H1 (cell line): ENCODE measurements around the gene ATP9B. TPM values are rescaled to one million over a fixed set of nuclear protein-coding genes. Genes with fewer than 3 reads are reported as not detected.

Source experiments
- CTCF ChIA-PET: fragments of 300-600 bp; sonication (Branson Sonifier 250); formaldehyde crosslinking; loops from one replicate; lab custom pipeline; 2021; ENCODE audit not compliant: partially characterized antibody; lab: Charles Lee
- POLR2A ChIA-PET: fragments of 300-600 bp; sonication (Branson Sonifier 250); formaldehyde crosslinking; loops from one replicate; lab custom pipeline; 2021; ENCODE audit warnings: inconsistent platforms; ENCODE audit not compliant: partially characterized antibody; lab: Charles Lee
- DNase-seq, 2 experiments: peaks; one replicate each; pipeline versions ENCODE4 v3.0.0 to v3.0.0-alpha.2; 2010 to 2022; ENCODE audit warnings: low spot score in 2 of 2, low read depth in 1 of 2, mixed read lengths in 1 of 2
- FAIRE-seq: peaks from 2 replicates; lab custom pipeline; 2011; peaks lifted over from hg19 to GRCh38; lab: Jason Lieb, UNC
- H2AFZ ChIP-seq: 2 replicates; pipeline ENCODE4 v1.8.1; 2012; ENCODE audit warnings: low read length, inconsistent platforms
- H2AK5ac ChIP-seq: 2 replicates; pipeline ENCODE4 v1.6.1; 2013; ENCODE audit warnings: low read depth, low read length
- H2BK120ac ChIP-seq: replicated peaks from 2 replicates; pipeline ENCODE3; 2013; ENCODE audit warnings: low read depth, low read length, inconsistent platforms
- H2BK12ac ChIP-seq: 2 replicates; pipeline ENCODE4 v1.6.1; 2013; ENCODE audit warnings: low read depth, low read length
- H2BK15ac ChIP-seq: 2 replicates; pipeline ENCODE4 v1.6.1; 2013; ENCODE audit warnings: low read length
- H2BK20ac ChIP-seq: 2 replicates; pipeline ENCODE4 v1.6.1; 2013; ENCODE audit warnings: low read length
- H2BK5ac ChIP-seq: 2 replicates; pipeline ENCODE4 v1.6.1; 2013; ENCODE audit warnings: low read depth, low read length
- H3K14ac ChIP-seq: 2 replicates; pipeline ENCODE4 v1.6.1; 2013; ENCODE audit warnings: inconsistent platforms; ENCODE audit not compliant: insufficient read length
- H3K18ac ChIP-seq: 2 replicates; pipeline ENCODE4 v1.6.1; 2013; ENCODE audit warnings: low read length; ENCODE audit errors: extremely low read depth
- H3K23ac ChIP-seq: 2 replicates; pipeline ENCODE4 v1.6.1; 2013; ENCODE audit warnings: inconsistent platforms; ENCODE audit not compliant: insufficient read length
- H3K23me2 ChIP-seq: 2 replicates; pipeline ENCODE4 v1.6.1; 2013; ENCODE audit warnings: low read depth, low read length
- H3K27ac ChIP-seq: 2 replicates; pipeline ENCODE4 v1.6.1; 2011; ENCODE audit warnings: low read depth, low read length, inconsistent platforms
- H3K27me3 ChIP-seq, 4 experiments: replicated peaks in 1 of 4; 1 replicate in 1 of 4; 2 replicates in 3 of 4; pipeline versions ENCODE4 v1.6.1 to v1.8.1; 2011 to 2013; ENCODE audit warnings: low read length in 3 of 4, mild to moderate bottlenecking in 3 of 4, inconsistent platforms in 2 of 4, mixed read lengths in 2 of 4, moderate library complexity in 1 of 4; ENCODE audit not compliant: control insufficient read depth in 3 of 4, insufficient read depth in 3 of 4; ENCODE audit errors: extremely low read depth in 1 of 4
- H3K36me3 ChIP-seq, 4 experiments: 2 replicates each; pipeline versions ENCODE4 v1.6.1 to v1.8.1; 2011 to 2013; ENCODE audit warnings: mild to moderate bottlenecking in 4 of 4, low read length in 3 of 4, moderate library complexity in 2 of 4, control low read depth in 1 of 4, inconsistent platforms in 1 of 4; ENCODE audit not compliant: insufficient read depth in 4 of 4, control insufficient read depth in 2 of 4
- H3K4ac ChIP-seq: replicated peaks from 2 replicates; pipeline ENCODE3; 2013; ENCODE audit warnings: low read length, low read depth, mixed read lengths, inconsistent platforms; ENCODE audit not compliant: insufficient read length
- H3K4me1 ChIP-seq, 4 experiments: replicated peaks in 1 of 4; 1 replicate in 1 of 4; 2 replicates in 3 of 4; pipeline versions ENCODE4 v1.6.1 to v1.8.1; 2011 to 2013; ENCODE audit warnings: low read length in 3 of 4, inconsistent platforms in 2 of 4, mixed read lengths in 1 of 4; ENCODE audit not compliant: insufficient read depth in 4 of 4, control insufficient read depth in 3 of 4
- H3K4me2 ChIP-seq, 2 experiments: 2 replicates each; pipeline versions ENCODE4 v1.6.1 to v1.8.1; 2011 to 2013; ENCODE audit warnings: low read depth in 2 of 2, low read length in 2 of 2, control low read depth in 1 of 2, inconsistent platforms in 1 of 2, mild to moderate bottlenecking in 1 of 2; ENCODE audit not compliant: insufficient read depth in 1 of 2
- H3K4me3 ChIP-seq, 4 experiments: fragments of 200-600, 300-600 bp in 1 of 4; sonication (generic), shearing (Covaris generic), sonication (Bioruptor Twin) in 1 of 4; 2 replicates each; pipeline versions ENCODE4 v1.5.1 to v1.8.1; 2011 to 2016; ENCODE audit warnings: low read length in 4 of 4, low read depth in 3 of 4, control low read depth in 2 of 4, inconsistent platforms in 2 of 4, mild to moderate bottlenecking in 2 of 4, mixed read lengths in 1 of 4, moderate library complexity in 1 of 4; ENCODE audit not compliant: insufficient read depth in 2 of 4; ENCODE audit errors: extremely low read depth in 1 of 4
- H3K56ac ChIP-seq: replicated peaks from 2 replicates; pipeline ENCODE3; 2013; ENCODE audit warnings: low read depth, mild to moderate bottlenecking, mixed read lengths, low read length, inconsistent platforms; ENCODE audit not compliant: insufficient read length
- H3K79me1 ChIP-seq: 2 replicates; pipeline ENCODE4 v1.6.1; 2013; ENCODE audit warnings: low read depth, low read length, control low read depth
- H3K79me2 ChIP-seq, 2 experiments: 2 replicates each; pipeline versions ENCODE4 v1.6.1 to v1.8.1; 2012 to 2013; ENCODE audit warnings: low read length in 2 of 2, mild to moderate bottlenecking in 2 of 2, inconsistent platforms in 1 of 2; ENCODE audit not compliant: insufficient read depth in 2 of 2, control insufficient read depth in 1 of 2
- H3K9ac ChIP-seq, 4 experiments: replicated peaks in 1 of 4; 1 replicate in 1 of 4; 2 replicates in 3 of 4; pipeline versions ENCODE4 v1.6.1 to v1.8.1; 2011 to 2013; ENCODE audit warnings: low read depth in 3 of 4, low read length in 3 of 4, control low read depth in 2 of 4, mild to moderate bottlenecking in 2 of 4, moderate library complexity in 2 of 4, inconsistent platforms in 1 of 4; ENCODE audit errors: extremely low read depth in 1 of 4
- H3K9me3 ChIP-seq, 2 experiments: 2 replicates each; pipeline versions ENCODE4 v1.6.1 to v1.8.1; 2012 to 2013; ENCODE audit warnings: mild to moderate bottlenecking in 2 of 2, moderate library complexity in 2 of 2, control low read depth in 1 of 2, inconsistent platforms in 1 of 2, low read depth in 1 of 2, low read length in 1 of 2, mixed read lengths in 1 of 2; ENCODE audit not compliant: insufficient read depth in 2 of 2
- H4K20me1 ChIP-seq, 2 experiments: replicated peaks in 1 of 2; 2 replicates each; pipeline versions ENCODE3 to v1.8.1; 2011 to 2013; ENCODE audit warnings: inconsistent platforms in 2 of 2, low read length in 2 of 2, mild to moderate bottlenecking in 1 of 2; ENCODE audit not compliant: insufficient read depth in 2 of 2, control insufficient read depth in 1 of 2
- H4K5ac ChIP-seq: 2 replicates; pipeline ENCODE4 v1.6.1; 2013; ENCODE audit warnings: low read length, low read depth, mixed read lengths, inconsistent platforms; ENCODE audit not compliant: insufficient read length
- H4K8ac ChIP-seq: 2 replicates; pipeline ENCODE4 v1.8.0; 2013; ENCODE audit warnings: mild to moderate bottlenecking, moderate library complexity, low read length, inconsistent platforms; ENCODE audit not compliant: insufficient read depth; ENCODE audit errors: extremely low read depth
- H4K91ac ChIP-seq: replicated peaks from 2 replicates; pipeline ENCODE3; 2013; ENCODE audit warnings: low read length, mixed read lengths, inconsistent platforms; ENCODE audit not compliant: insufficient read length
- CHD2 ChIP-seq: IDR thresholded peaks from 2 replicates; pipeline ENCODE4 v1.6.1; 2012; ENCODE audit warnings: low read length, improper control_type of control experiment
- NANOG ChIP-seq: IDR thresholded peaks from 2 replicates; pipeline ENCODE4 v1.6.1; 2011; ENCODE audit warnings: low read length, low read depth, mild to moderate bottlenecking, inconsistent platforms; ENCODE audit not compliant: insufficient read depth, poor library complexity, severe bottlenecking
- SIX5 ChIP-seq: IDR thresholded peaks from 2 replicates; pipeline ENCODE4 v1.6.1; 2011; ENCODE audit warnings: mild to moderate bottlenecking, low read depth, low read length
- SUZ12 ChIP-seq: fragments of 200-600 bp; sonication (generic); IDR thresholded peaks from 2 replicates; pipeline ENCODE4 v1.6.1; 2012; ENCODE audit warnings: mild to moderate bottlenecking, inconsistent platforms, low read length, moderate library complexity, mixed read lengths
- WGBS, 2 experiments: shearing (Covaris generic) in 1 of 2; methylation state at CpG; one replicate each; pipeline versions ENCODE4 v1.1.6 to v1.1.7; 2013 to 2015; ENCODE audit warnings: low lambda C conversion rate in 2 of 2, mixed read lengths in 2 of 2, inconsistent platforms in 1 of 2, low coverage in 1 of 2, missing lambda C conversion rate in 1 of 2; ENCODE audit not compliant: insufficient replicate concordance in 2 of 2, insufficient coverage in 1 of 2, insufficient read length in 1 of 2; ENCODE audit errors: extremely low coverage in 1 of 2, missing lambda C conversion rate in 1 of 2; 5-methylcytosine and 5-hydroxymethylcytosine counted together
- polyA plus RNA-seq, 7 experiments: library from polyadenylated mRNA; depleted of rRNA in 3 of 7; stranded (reverse) in 5 of 7; unstranded in 2 of 7; fragments of >200 nt in 5 of 7; fragments of 200-250 nt in 2 of 7; gene quantifications; 1 replicate in 5 of 7; 2 replicates in 1 of 7; 4 replicates in 1 of 7; pipeline versions ENCODE4 v1.2.1 to v1.2.3, GENCODE V29; 2011 to 2013; ENCODE audit warnings: missing spikeins in 2 of 7, mixed read lengths in 2 of 7
- total RNA-seq: library from RNA; stranded (reverse); fragmentation: NEBNext Ultra II Directional; extraction: Animal tissue kit (Norgen Biotek cat#: 25700); gene quantifications from 2 replicates; pipeline ENCODE4 v1.2.1, GENCODE V29; 2021

ATP9B gene
- total and polyA plus RNA-seq, 2 of the 8 experiments (the other 6 are each of a cell fraction or from before 2014, with no cell fraction given): 15.1 to 21.7 TPM

DNA sequence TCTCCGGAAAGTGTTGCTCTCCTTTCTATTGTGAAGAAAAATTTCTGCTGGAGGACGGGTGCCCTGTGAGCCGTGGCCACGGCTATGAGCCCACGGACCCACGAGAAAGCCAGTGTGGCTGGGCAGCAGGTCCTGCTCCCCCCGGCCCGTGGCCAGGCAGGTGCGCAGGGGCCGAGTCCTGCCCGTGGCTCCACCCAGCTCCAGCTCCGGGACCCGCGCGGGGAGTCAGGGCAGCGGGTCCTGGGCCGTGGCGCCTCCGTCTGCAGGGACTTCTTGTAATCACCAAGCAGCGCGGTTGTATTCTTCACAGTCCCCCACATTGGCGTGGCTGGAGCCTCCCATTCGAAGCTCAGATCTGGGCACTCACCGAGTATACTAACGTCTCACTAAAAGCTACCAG, 46.6 kb upstream of the ATP9B start:
- Histone ChIP-seq H3K18ac (no peak overlapping the region), H3K79me2 (no peaks in the 10 kb centered on the region), H2BK120ac (no peak overlapping the region), H3K79me1 (no peaks in the 10 kb centered on the region), H3K4me1 (peaks cover 0 to 5% (median 3%) of the 10 kb centered on the region in 4 experiments; a peak in 3 of 7 replicates), H3K4me3 (no peak overlapping the region), H4K91ac (no peak overlapping the region), H3K4ac (no peak overlapping the region), H2BK12ac (no peak overlapping the region), H3K4me2 (no peak overlapping the region), H3K56ac (no peak overlapping the region), H2BK5ac (no peak overlapping the region), H4K5ac (no peak overlapping the region), H4K20me1 (no peaks in the 10 kb centered on the region), H2AK5ac (no peak overlapping the region), H3K9me3 (peaks cover 11 to 14% of the 10 kb centered on the region in 2 experiments), H3K9ac (no peak overlapping the region), H2AFZ (no peak overlapping the region), H2BK20ac (no peak overlapping the region), H3K36me3 (no peaks in the 10 kb centered on the region), H3K23me2 (no peaks in the 10 kb centered on the region), H2BK15ac (no peak overlapping the region), H3K27ac (no peak overlapping the region), H3K14ac (no peak overlapping the region), H3K23ac (no peak overlapping the region), H3K27me3 (no peaks in the 10 kb centered on the region), H4K8ac (no peak overlapping the region)
- FAIRE-seq (no peak), DNase-seq (no peak)
- ChIA-PET CTCF (no interaction called here), POLR2A (no interaction called here)
- 97% methylated on average over 24 of the region's 25 CpGs; no CpG with 5 or more reads in 1 of the 2 experiments for WGBS, 2 experiments
- TF ChIP-seq SIX5 (no peak), CHD2 (no peak), SUZ12 (no peak), NANOG (no peak)
